Globus pallidus (tissue), 1 donor: ENCODE data around the gene SLC25A47.
"Not testable (repeated sequence)": the region's sequence is repeated elsewhere in the genome, so short reads cannot be mapped to it uniquely, and the experiment has no call there.

Source experiments
- DNase-seq: peaks from one replicate; pipeline ENCODE4 v3.0.0-alpha.2; 2015; ENCODE audit warnings: low spot score

The SLC25A47 gene

DNA sequence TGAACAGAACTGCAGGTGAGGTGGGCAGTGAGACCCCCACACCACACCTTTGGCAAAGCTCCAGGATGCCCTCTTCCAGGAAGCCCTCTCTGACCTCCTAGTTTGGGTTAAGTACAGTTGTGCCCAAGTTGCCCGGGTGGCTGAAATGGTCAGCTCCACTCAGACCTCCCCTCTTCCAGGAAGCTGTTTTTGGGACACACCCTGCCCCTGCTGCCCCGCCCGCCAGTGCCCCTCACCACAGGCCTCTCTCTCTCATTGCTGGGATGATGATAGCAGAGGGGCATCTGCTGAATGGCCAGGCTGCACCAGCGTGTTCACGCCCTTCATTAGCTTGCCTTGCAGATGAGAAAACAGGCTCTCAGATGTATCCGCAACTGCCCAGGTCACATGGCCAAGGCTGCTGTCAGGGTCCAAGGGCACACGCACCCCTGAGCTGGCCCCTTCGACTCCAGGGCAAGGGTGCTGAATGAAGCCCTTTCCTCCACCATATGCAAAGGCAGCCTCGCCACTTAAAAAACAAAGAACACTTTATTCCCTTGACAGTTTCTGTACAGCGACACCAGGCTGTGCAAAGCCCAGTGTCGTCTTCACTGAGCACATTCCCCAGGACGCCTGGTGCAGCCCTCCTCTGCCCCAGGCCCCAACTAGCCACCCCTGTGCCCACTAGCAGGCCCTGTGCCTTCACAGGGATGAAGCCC lies 32.4 kb upstream of the SLC25A47 start:
- DNase-seq = peak; percentile 70

DNA sequence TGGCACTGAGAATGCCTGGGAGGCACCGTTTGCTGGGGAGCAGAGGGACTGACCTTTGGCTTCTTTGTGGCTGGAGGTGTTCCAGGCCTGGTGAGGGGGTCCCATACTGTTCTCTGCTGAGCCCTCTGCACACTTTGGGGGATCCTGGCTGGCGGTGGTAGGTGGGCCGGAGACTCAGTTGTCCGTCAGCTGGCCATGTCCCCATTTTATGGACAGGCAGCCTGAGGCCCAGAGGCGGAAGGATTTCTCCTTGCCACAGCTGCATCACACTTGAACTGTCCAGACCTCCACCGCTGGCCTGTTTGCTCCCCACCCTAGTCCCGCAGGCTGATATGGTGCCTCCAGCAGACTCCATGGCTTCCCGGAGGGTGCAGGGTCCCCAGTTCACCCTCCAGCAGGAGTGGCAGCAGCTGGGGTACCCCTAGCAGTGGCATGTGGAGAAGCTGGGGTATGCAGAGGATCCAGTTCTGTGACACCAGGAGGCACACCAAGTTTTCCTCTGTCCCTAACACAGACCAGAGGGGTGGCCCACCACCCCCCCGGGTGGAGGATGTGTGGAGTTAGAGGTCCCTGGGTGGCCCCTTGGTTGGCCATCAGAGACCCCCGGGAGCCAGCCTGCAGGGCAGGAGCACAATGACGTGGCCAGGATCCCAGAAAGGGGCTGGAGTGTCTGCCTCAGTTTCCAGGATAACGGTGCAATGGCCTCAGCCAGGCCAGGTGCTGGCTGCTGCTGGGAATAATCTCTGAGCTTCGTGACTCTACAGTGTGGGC lies 31.6 kb upstream of the SLC25A47 start:
- DNase-seq = no peak

GRCh38 chr14:100292301-100292775 lies 30.8 kb upstream of the SLC25A47 start:
- DNase-seq = no peak

GRCh38 chr14:100292776-100293461 lies 30.2 kb upstream of the SLC25A47 start:
- DNase-seq = no peak

DNA sequence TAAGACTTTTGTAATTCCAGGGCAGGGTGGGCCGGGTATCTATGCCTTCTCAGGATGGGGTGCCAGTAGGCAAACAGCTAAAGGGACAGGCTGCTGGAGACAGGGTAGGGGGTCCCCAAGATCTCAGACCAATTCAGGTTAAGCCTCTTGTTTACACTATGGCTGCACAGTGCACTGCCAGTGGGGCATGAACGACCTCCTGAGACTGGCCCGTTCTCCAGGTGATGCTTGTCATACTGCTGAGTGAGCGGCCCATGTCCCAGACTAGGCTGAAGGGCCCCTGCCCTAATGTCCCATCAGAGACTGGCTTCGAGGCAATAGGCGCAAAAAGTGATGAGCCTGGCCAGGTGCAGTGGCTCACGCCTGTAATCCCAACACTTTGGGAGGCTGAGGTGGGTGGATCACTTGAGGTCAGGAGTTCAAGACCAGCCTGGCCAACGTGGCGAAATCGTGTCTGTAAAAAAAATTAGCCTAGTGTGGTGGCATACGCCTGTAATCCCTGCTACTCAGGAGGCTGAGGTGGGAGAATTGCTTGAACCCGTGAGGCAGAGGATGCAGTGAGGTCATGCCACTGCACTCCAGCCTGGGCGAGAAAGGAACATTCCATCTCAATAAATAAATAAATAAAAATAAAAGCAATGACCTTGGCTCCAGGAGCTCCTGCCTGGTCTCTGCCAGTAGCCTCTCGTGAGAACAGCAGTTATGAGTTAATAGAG lies 29.5 kb upstream of the SLC25A47 start:
- no peak for DNase-seq

DNA sequence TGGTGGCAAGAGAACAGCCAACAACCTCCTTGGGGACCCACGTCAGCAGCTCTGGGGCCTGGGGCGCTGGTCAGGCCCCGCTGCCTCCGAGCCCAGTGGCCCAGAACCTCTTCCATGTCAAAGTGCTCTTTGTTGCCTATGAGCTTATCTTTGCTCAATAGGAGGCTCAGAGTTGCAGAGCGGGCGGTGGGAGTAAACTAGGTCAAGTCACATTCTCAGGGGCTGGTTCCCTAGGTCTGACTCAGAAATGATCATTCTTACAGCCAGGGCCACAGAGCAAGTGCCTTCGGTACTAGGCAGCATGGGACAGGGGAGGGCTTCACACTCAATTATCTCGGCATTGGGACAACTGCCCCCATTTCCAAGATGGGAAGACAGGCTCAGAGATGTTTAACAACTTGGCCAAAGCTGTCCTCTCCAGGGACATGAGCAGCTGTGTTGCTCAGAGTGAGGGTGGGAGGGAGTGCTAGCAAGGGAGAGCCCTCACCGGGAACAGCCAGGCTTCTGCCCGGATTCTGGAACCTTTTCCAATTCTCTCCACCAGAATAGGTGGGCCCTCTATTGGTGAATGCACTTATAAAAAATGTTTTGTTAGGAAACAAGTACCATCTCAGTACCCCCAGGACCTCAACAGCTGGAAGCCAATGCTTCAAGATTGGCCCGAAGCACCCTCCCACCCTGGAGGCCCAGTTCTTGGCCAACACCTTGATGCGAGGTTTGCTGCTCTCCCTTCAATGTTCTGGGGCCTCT lies 28.8 kb upstream of the SLC25A47 start:
- DNase-seq = no peak

- DNase-seq = no peak
Measured at GRCh38 chr14:100294963-100295330, 28.2 kb upstream of the SLC25A47 start.

- DNase-seq = no peak
Measured at GRCh38 chr14:100295376-100296105, 27.6 kb upstream of the SLC25A47 start.

GRCh38 chr14:100296106-100296651 lies 27.0 kb upstream of the SLC25A47 start:
- no peak for DNase-seq

DNA sequence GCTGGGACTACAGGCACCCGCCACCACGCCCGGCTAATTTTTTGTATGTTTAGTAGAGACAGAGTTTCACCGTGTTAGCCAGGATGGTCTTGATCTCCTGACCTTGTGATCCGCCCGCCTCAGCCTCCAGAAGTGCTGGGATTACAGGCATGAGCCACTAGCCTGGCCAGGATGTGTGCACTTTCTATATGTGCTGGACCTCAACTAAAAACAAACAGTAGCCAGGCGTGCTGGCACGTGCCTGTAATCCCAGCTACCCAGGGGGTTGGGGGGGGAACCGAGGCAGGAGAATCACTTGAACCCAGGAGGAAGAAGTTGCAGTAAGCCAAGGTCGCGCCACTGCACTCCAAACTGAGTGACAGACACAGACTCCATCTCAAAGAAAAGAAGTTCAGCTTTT lies 26.4 kb upstream of the SLC25A47 start:
- not testable (repeated sequence) for DNase-seq

DNA sequence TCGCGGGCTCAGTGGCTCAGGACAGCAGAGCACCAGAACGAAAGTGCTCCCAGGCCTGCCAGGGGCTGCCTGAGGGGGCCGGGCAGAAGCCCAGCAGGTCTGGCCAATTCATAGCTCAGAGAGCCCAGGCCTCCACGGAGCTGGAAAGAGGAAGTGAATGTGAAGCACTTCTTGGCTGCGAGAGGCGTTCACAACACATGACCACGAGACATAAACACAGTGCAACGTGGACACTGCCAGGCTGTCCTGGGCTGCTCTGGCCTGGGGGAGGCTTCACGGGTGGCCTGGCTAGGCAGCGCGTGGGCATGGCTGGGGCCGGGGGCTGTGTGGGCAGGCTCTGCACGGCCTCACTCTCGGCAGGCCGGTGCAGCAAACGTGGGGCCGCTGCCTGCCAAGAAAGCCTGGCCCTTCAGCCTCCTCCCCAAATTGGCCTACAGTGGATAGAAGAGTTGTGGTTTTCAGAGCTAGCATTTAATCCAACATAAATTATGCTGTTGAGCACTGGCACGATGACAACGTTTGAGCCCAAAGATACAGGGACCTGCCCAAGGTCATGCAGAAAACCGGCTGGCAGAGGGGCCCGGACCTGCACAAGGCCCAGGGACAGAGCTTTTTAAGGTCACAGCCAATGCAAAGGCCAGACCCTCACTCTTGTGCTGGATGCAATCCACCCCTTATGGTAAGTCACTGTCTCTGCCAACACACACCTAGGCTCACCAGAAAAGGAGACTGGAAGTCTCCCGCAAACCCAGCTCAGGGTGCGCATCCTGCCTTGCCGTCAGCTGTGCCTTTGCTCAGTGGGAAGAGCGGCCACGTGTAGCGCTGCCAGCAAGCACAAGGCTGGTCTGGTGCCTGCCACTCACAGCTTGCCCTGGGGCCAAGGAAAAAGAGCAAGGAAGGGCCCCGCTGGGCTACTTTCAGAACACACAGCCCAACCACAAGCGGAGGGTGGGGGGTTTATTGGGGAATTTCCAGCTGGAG lies 25.5 kb upstream of the SLC25A47 start:
- DNase-seq = peak; percentile 82

DNA sequence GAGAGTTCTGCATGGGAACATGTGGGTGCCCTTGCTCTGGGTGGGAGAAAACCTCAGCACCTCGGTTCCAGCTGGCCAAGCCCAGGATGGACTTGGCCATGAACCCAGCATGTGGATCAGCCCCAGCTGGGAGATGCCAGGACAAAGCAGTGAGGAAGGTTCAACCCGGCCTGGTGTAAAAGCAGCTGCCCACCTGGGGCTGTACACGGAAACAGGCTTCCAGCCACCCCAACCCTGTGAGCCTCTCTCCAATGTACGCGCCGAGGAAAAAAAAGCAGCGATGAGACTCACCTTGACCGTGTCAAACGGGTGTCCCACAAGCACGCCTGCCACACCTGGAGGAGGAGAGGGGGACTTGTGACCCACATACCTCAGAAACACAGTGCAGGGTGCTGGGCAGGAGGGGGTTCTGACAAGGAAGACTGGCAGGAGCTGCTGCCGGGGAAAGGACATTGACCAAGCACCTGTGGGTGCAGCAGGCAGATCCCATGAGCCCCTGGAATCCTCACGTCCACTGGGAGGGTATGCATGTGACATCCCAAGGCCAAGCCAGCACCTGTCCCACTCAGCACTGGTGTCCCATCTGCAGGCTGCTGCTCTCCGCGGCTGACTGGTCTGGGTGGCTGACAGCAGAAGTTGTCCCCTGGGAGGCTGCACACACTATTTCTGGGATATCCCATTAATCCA lies 24.4 kb upstream of the SLC25A47 start:
- DNase-seq = no peak

DNA sequence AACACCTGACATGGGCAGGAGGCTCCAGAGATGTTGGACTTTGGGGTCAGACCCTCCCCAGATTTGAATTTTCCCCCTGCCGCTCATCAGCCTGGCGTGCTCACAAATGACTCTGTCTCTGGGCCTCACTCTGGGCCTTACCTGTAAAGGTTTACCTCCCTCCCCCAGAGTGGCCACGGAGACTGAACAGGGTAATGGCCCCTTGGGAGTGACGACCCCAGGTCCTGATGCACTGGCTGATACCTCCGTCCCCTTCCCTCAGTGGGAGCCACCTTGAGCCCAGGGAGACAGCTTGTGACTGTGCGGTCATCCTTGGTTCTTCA lies 23.9 kb upstream of the SLC25A47 start:
- DNase-seq = no peak

DNA sequence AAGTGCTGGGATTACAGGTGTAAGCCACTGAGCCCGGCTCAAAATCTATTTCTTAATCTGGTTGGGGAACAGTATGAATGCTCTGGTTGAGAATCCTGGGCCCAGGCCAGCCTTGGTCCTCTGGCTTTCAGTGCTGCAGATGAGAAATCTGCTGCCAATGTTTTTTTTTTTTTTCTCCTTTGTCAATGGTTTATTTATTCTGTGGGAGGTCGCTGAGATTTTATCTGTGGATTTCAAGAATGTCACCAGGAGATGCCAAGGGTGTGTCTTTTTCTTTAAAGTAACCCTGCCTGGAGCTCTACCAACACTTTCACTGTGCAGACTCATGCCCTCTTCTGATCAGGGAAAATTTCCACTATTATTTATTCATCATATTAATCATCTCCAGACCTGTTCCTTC lies 20.5 kb upstream of the SLC25A47 start:
- DNase-seq = no peak

DNA sequence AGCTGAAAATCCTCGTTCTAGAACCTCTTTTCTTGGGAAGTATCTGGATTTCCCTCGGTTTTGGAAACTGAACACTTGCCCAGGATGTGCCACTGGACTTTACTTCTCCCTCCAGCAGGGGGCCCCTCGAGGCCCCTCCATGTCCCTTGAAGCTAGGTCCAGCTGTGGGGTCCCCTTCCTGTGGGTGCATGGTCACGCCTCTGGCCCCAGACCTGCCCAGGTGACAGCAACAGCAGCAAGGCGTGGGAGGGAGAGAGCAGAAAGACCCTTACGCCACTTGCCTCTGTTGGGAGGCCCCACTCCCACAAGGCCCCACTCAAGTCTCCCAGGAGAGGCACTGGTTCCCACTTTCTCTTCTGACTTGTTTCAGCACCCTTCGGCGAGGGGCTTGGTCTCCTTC lies 20.0 kb upstream of the SLC25A47 start:
- no peak for DNase-seq

GRCh38 chr14:100303925-100304324 lies 19.2 kb upstream of the SLC25A47 start:
- DNase-seq = no peak

DNA sequence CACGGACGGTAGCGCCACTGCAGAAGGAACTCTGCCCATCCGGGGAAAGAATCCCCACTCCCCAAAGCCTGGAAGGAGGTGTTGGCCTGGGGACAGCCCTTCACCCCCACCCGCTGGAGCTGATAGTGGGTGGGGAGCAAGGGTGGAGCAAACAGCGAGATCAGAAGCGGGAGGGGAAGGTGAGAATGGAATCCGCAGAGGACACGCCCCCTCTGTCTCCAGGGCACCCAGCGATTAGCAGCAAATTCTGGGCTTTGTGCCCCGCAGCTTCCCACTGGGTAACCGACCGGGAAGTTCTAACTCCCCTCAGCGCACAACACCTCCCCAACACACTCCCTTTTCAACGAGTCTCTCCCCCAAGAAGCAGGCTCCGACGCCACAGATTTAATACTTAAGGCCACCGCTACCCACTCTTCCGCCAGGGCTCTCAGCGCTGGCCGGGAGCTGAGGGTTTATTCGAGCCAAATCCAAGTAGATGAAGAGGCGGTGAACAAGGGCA lies 18.3 kb upstream of the SLC25A47 start:
- DNase-seq = peak; percentile 23

GRCh38 chr14:100305324-100306100 lies 17.6 kb upstream of the SLC25A47 start:
- no peak for DNase-seq
